Endometrial microvascular endothelial cells (primary cell): ENCODE results near the gene LRRC27. TPM values are rescaled to one million over a fixed set of nuclear protein-coding genes. Genes with fewer than 3 reads are reported as not detected.

Source experiments
- in situ Hi-C: cut with HindIII; loops from 2 replicates; pipeline ENCODE4 v1.10.0; 2017; ENCODE audit warnings: low sequenced_read_pairs, low pct_unique_long_range_greater_than_20kb; ENCODE audit errors: inconsistent ontology term
- total RNA-seq: library from RNA; depleted of rRNA; stranded (reverse); fragments of >200 nt; gene quantifications from one replicate; pipeline ENCODE4 v1.2.3, GENCODE V29; 2015; ENCODE audit errors: inconsistent ontology term

The LRRC27 gene
- total RNA-seq, 1 donor from 2014 or later, result 7.9 TPM

DNA sequence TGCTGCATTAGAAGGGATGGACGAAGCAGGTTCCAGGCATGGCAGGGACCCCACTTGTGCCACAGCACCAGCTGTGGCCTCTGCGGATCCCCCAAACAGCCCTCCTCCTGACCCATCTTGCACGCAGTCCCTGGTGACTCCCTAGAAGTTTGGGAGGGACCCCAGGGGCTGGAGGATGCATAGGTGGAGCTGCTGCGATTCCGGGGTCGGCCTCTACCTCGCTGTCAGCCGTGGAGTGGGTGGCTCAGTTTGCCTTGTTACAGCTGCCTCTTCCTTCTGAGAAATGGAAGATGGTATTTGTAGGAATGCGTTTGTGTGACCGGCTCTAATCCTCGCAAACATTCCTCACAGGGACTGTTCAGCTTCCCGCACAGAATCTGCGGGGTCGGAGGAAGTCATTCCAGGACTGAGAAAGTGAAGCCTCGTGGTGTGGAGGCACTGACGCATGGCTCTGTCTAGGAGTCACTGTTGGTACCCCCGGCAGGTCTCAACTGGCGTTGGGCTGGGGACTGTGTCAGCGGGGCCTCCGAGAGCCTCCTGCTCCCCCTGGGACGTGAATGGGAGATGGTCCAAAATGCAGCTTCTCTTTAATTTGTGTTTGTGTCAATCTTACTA, 82.5 kb downstream of the LRRC27 start:
- in situ Hi-C loops, result no loop called here

- in situ Hi-C loops, result no loop called here
Observed at GRCh38 chr10:132415255-132415654, 83.3 kb downstream of the LRRC27 start.

GRCh38 chr10:132415956-132416355, 84.0 kb downstream of the LRRC27 start:
- in situ Hi-C loops, result no loop called here

GRCh38 chr10:132416566-132417256, 84.7 kb downstream of the LRRC27 start:
- in situ Hi-C loops, result no loop called here

- in situ Hi-C loops, result no loop called here
Observed at GRCh38 chr10:132417257-132417910, 85.4 kb downstream of the LRRC27 start.

DNA sequence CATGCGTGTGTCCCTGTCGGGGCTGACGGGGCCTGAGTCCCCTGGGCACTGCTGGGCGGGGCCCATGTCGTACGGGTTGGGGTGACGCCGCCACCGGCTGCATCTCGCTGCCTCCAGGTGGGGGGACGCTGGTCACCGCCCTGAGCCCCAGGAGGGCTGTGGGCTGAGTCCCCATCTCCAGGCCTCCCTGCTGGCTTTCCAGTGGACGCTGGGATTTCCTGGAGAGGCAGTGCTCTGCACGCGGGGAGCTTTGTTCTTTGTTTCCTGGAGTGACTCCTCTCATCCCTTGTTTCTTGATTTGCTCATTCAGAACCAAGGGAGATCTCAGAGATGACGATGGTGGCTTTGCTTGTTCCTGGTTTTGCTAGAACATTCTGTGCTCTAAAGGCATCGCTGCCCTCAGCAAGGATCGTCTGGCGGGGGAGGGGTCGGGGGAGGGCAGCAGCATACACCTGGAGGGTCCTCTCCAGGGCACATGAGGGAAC, 86.0 kb downstream of the LRRC27 start:
- in situ Hi-C loops, result no loop called here

- in situ Hi-C loops, result no loop called here
Observed at GRCh38 chr10:132418527-132419416, 86.8 kb downstream of the LRRC27 start.

GRCh38 chr10:132419538-132420468, 87.8 kb downstream of the LRRC27 start:
- in situ Hi-C loops, result no loop called here

- in situ Hi-C loops, result no loop called here
Observed at GRCh38 chr10:132420469-132420980, 88.5 kb downstream of the LRRC27 start.

DNA sequence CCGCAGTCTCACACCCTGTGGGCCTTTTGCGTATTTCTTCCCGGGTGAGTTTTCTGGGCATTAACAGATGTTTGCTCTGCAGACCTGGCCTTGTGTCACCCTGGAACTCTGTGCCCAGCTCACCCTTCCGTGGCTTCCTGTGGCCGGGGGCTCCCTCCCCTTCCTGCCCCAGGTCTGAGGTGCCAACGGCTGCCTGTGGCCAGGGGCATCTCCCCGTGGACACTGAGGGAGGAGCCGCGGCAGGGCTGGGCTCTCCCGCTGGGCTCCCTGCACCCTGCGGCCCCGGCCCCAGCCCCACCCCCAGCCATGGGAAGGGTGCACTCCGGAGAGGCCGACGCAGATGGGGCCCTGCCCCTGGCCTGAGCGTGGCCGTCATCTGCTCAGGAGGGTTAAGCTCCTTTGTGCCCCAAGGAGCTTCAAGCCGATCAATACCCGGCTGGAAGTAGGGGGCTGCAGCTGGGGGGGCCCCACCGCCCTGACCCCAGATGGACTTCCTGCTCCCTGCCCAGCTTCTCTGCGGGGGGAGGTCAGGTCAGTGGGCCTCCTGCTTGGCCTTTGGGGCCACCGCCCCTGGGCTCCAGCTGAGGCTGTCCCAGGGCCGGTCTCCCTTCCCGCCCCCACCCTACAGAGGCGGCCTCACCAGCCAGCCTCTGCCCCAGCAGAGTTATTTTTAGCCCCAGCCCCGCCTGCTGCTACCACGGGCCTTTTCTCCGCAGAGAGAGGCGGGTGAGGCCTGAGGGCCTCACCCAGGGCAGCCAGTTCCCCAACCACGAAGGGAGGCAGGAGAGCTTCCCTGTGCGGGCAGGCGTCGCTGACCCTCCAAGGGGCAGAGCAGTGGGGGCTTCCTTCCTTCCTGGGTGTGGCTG, 89.2 kb downstream of the LRRC27 start:
- in situ Hi-C loops, result no loop called here

GRCh38 chr10:132421847-132422751, 90.1 kb downstream of the LRRC27 start:
- in situ Hi-C loops, result no loop called here

DNA sequence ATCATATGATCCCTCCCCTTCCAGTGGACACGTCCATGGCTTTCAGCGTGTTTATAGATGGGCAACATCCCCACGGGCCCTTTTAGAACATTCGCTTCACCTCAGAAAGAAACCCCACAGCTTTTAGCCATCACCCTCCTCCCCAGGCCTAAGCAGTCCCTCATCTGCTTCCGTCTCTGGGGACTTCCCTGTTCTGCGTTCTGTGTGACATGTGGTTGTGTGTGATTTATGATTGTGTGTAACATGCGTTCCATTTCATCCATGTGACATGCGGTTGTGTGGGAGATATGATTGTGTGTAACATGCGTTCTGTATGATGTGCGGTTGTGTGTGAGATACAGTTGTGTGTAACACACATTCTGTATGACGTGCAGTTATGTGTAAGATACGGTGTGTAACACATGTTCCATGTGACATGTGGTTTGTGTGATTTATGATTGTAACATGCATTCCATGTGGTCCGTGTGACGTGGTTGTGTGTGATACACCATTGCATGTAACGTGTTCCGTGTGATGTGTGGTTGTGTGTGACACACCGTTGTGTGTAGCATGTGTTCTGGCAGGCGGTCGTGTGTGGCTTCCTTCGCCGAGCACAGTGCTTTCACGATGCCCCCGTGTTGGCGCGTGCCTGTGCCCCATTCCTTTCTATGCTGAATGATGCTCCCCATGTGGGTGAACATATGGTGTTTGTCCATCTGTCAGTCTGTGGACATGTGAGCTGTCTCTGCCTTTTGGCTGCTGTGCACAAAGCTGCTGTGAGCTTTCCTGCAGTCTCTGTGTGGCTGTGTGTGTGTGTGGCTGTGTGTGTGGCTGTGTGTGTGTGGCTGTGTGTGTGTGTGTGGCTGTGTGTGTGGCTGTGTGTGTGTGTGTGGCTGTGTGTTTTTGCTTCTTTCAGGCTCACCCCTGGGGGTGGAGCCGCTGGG, 91.2 kb downstream of the LRRC27 start:
- in situ Hi-C loops, result no loop called here

DNA sequence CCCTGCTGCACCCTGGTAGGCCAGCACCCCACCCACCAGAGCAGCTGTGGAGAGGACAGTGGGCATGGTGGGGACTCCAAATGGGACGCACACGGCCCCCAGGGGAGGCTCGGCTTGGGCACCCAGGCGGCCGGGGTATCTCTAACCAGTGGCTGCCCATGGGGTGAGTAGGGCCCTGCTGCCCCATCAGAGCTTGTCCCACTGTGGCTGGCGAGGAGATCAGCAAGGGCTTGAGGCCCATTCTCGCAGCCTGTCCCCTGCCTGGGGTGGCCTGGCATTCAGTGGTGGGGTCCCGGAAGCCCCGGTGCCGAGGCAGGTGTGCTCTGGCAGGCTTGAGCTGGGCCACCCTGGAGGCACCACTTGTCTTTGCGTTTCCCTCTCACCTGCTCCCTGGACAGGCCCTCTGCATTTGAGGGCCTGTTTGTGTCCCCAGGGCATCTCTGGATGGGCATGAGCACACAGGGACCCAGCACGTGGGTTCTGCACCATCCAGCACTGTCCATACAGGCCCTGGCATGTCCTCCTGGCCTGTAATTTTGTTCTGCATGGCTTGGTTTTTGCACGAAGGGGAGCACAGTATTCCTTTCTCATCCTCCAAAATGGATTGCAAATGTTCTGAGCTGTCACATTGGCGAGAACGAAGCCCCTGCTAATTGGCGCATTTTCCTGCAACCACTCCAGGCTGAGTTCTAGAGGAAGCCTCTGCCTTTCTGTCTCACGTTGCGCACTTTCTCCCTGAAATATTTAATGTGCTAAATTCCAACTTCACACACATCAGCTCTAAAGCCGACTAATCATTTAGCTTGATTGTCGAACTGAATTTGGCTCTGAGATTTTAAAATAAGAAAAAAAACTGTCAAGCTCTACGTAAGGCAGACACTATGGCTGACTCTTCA, 92.2 kb downstream of the LRRC27 start:
- in situ Hi-C loops, result no loop called here

- in situ Hi-C loops, result no loop called here
Observed at GRCh38 chr10:132425029-132425756, 93.2 kb downstream of the LRRC27 start.
